GM06990 (cell line): Measurements from ENCODE around the gene NUP153.
A peak's percentile ranks its signal among the peaks of the same experiment; 100 is the strongest.
"Not testable (repeated sequence)": the region's sequence is repeated elsewhere in the genome, so short reads cannot be mapped to it uniquely, and the experiment has no call there.

Experiments
- DNase-seq: peaks from one replicate; pipeline ENCODE4 v3.0.0-alpha.2; 2011; ENCODE audit not compliant: insufficient read length; ENCODE audit errors: extremely low read depth
- H3K27me3 ChIP-seq: replicated peaks from 2 replicates; pipeline ENCODE4 v1.6.0; 2011; ENCODE audit warnings: low read length; ENCODE audit not compliant: control insufficient read depth, insufficient read depth
- H3K36me3 ChIP-seq: 2 replicates; pipeline ENCODE4 v1.5.1; 2011; ENCODE audit warnings: low read length; ENCODE audit not compliant: control insufficient read depth, insufficient read depth
- H3K4me3 ChIP-seq: replicated peaks from 2 replicates; pipeline ENCODE4 v1.5.1; 2011; ENCODE audit warnings: low read depth, mild to moderate bottlenecking, control low read depth, low read length
- TF ChIP-seq, protein P1 (sequence below): IDR thresholded peaks from 2 replicates; pipeline ENCODE4 v1.5.1; 2011; ENCODE audit warnings: low read length, control low read depth, mild to moderate bottlenecking, inconsistent platforms; ENCODE audit not compliant: insufficient read depth, poor library complexity, severe bottlenecking

Gene NUP153

DNA sequence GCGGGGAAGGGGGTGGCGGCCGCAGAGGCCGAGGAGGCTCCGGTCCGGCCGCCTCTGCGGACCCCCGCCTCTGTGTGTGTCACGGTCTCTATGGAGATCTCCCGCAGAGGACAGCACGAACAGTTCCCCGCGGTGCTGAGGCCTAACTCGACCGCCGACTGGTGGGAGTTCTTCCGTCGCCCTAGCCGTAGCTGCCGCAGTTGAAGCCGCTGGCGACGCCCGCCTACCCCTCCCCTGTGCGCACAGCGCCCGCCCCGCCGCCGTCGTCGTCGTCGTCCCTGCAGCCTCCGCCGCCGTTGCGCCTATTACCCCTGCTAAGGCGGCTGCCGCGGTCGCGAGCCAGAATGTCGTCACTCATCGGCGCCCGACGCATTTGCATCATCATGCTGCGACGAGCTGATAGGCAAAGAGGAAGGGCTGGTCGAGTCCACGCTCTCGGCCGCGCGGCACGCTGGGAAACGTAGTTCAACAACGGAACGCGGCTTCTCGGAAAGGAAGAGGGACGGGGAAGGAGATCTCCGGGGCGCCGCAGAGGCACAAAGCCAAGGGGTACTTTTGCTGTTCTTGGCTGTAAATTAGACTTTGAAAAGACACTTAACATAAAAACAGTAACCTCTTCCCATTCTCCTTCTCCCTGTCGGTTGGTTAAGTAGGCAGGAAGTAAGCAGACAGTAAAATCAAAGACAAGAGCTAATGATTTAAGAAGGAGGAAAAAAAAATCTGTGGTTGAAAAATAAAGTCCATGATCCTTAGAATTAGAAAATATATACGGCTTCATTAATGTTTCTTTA lies at the start of gene NUP153:
TSS of gene NUP153 (minus strand) at position 346 of the 791 bp plus-strand sequence. CDS start 538 bp downstream, outside the sequence.
- TF ChIP-seq, protein P1, sequence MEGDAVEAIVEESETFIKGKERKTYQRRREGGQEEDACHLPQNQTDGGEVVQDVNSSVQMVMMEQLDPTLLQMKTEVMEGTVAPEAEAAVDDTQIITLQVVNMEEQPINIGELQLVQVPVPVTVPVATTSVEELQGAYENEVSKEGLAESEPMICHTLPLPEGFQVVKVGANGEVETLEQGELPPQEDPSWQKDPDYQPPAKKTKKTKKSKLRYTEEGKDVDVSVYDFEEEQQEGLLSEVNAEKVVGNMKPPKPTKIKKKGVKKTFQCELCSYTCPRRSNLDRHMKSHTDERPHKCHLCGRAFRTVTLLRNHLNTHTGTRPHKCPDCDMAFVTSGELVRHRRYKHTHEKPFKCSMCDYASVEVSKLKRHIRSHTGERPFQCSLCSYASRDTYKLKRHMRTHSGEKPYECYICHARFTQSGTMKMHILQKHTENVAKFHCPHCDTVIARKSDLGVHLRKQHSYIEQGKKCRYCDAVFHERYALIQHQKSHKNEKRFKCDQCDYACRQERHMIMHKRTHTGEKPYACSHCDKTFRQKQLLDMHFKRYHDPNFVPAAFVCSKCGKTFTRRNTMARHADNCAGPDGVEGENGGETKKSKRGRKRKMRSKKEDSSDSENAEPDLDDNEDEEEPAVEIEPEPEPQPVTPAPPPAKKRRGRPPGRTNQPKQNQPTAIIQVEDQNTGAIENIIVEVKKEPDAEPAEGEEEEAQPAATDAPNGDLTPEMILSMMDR, result no peak
- H3K27me3 ChIP-seq, result no peaks in the 10 kb centered on the region
- no peaks in the 10 kb centered on the region; the same call in 1 of the 2 replicates for H3K36me3 ChIP-seq
- DNase-seq, result peak; percentile 100
- peak within 1 kb of the TSS; percentile 96 for H3K4me3 ChIP-seq

DNA sequence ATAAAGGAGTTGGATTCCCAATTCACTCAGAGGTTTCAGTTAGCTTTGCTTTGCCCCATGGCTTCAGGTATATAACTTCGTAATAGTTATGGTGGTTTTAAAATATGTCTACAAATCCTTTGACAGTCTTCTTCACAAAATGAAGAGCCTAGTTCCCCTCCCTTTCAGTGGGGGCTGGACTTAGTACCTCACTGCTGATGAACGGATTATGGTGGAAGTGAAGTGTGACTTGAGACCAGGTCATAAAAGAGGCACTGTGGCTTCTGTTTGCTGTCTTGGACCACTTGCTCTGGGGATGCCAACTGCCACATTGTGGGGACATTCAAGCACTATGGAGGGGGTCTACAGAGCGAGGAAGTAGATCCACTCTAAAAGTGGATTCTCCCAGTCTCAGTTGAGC lies 47.5 kb upstream of the NUP153 start:
- TF ChIP-seq, protein P1, result no peak
- no peak for DNase-seq
- Histone ChIP-seq H3K4me3 (no peak overlapping the region), H3K27me3 (no peaks in the 10 kb centered on the region; the same call in 1 of the 2 replicates), H3K36me3 (no peaks in the 10 kb centered on the region)

DNA sequence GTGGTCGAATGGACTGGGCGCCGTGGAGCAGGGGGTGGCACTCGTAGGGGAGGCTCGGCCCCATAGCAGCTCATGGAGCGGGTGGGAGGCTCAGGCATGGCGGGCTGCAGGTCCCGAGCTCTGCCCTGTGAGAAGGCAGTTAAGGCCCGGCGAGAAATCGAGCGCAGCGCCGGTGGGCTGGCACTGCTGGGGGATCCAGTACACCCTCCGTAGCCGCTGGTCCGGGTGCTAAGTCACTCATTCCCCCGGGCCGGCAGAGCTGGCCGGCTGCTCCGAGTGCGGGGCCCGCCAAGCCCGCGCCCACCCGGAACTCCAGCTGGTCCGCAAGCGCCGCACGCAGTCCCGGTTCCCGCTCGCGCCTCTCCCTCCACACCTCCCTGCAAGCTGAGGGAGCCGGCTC lies 38.6 kb upstream of the NUP153 start:
- DNase-seq, H3K27me3 ChIP-seq, H3K4me3 ChIP-seq, H3K36me3 ChIP-seq: not testable (repeated sequence)

DNA sequence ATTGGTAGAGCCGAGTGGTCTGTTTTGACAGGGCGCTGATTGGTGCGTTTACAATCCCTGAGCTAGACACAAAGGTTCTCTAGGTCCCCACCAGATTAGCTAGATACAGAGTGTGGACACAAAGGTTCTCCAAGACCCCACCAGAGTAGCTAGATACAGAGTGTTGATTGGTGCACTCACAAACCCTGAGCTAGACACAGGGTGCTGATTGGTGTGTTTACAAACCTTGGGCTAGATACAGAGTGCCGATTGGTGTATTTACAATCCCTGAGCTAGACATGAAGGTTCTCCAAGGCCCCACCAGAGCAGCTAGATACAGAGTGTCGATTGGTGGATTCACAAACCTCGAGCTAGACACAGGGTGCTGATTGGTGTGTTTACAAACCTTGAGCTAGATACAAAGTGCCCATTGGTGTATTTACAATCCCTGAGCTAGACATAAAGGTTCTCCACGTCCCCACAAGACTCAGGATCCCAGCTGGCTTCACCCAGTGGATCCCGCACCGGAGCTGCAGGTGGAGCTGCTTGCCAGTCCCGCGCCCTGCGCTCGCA lies 38.1 kb upstream of the NUP153 start:
- H3K36me3 ChIP-seq, H3K27me3 ChIP-seq, DNase-seq, H3K4me3 ChIP-seq: not testable (repeated sequence)

DNA sequence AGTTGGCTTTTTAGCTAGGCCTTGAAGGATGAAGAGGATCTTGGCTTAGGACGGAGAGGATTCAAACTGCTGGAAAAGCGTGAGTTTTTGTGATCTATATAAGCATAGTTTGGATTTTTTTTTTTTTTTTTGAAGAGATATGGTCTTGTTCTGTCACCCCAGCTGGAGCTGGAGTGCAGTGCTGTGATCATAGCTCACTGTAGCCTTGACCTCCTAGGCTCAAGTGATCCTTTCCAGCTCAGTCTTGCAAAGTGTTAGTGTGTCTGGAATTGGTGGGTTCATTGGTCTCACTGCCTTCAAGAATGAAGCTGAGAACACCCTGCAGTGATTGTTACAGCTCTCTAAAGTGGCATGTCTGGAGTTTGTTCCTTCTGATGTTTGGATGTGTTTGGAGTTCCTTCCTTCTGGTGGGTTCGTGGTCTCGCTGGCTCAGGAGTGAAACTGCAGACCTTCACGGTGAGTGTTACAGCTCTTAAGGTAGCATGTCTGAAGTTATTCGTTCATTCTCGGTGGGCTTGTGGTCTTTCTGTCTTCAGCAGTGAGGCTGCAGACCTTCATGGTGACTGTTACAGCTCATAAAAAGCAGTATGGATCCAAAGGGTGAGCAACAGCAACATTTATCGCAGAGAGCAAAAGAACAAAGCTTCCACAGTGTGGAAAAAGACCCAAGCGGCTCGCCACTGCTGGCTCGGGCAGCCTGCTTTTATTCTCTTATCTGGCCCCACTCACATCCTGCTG lies 37.5 kb upstream of the NUP153 start:
- TF ChIP-seq, protein P1, result no peak
- no peak for DNase-seq
- H3K36me3 ChIP-seq, result no peaks in the 10 kb centered on the region
- no peaks in the 10 kb centered on the region for H3K27me3 ChIP-seq
- no peak overlapping the region for H3K4me3 ChIP-seq

DNA sequence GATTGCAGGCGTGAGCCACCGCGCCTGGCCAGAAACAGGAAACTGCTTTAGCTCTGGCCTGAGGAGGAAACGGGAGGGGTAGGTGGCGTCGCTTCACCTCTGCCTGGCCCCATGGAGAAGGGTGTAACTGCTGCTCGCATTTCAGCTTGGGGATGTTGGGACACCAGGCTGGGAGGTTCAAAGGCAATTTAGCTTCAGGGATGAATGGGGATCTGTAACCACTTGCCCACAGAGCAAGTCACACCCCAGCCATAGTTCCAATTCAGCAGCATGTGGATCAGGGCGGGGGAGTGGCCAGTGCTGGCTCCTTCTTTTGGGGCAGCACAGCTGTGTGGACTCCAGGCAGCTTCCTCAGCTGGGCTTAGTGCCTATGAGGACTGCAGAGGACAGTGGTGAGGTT lies 34.8 kb upstream of the NUP153 start:
- no peak for DNase-seq
- Histone ChIP-seq H3K36me3 (no peaks in the 10 kb centered on the region), H3K4me3 (no peak overlapping the region), H3K27me3 (no peaks in the 10 kb centered on the region)
- TF ChIP-seq, protein P1, result no peak
